ENCODE results near the gene MINK1.

- TF ChIP-seq POLR2A (IDR thresholded peaks at IDR 0.05; ENCODE audit: low read length), result no peak
- TF ChIP-seq GATA1 (IDR thresholded peaks at IDR 0.05; ENCODE audit: low read depth, low read length), result no peak
Measured at GRCh38 chr17:4815043-4815675, 18.0 kb upstream of the MINK1 start.

Data from erythroblast (primary cell).